Activated naive CD8-positive, alpha-beta T cell treated with anti-CD3 and anti-CD28 coated beads, Interleukin-2, amount 50 U/mL, for 16 hours (primary cell): ENCODE measurements around the gene ERBIN.
"Not testable (repeated sequence)": the region's sequence is repeated elsewhere in the genome, so short reads cannot be mapped to it uniquely, and the experiment has no call there.

Source experiments
- DNase-seq: peaks from one replicate; pipeline ENCODE4 v3.0.0-alpha.2; 2020; ENCODE audit warnings: low read depth, low spot score

The ERBIN gene

GRCh38 chr5:65915661-65916060 lies 10.7 kb upstream of the ERBIN start:
- DNase-seq, result not testable (repeated sequence)

GRCh38 chr5:65916066-65916465 lies 10.3 kb upstream of the ERBIN start:
- DNase-seq, result no peak

- DNase-seq, result no peak
Measured at GRCh38 chr5:65916636-65917035, 9.7 kb upstream of the ERBIN start.

- no peak for DNase-seq
Measured at GRCh38 chr5:65919773-65920172, 6.6 kb upstream of the ERBIN start.

- no peak for DNase-seq
Measured at GRCh38 chr5:65923339-65923738, 3.0 kb upstream of the ERBIN start.

- no peak for DNase-seq
Measured at GRCh38 chr5:65924366-65925043, 1.9 kb upstream of the ERBIN start.

- DNase-seq, result peak; percentile 11
Measured at GRCh38 chr5:65925044-65925600, 1.3 kb upstream of the ERBIN start.

- DNase-seq, result peak; percentile 39
Measured at GRCh38 chr5:65925601-65926275, 637 bp upstream of the ERBIN start.

- DNase-seq, result no peak
Measured at GRCh38 chr5:65926893-65927292, 518 bp downstream of the ERBIN start.

- DNase-seq, result no peak
Measured at GRCh38 chr5:65927503-65928321, 1.3 kb downstream of the ERBIN start.

- DNase-seq, result no peak
Measured at GRCh38 chr5:65928322-65928752, 2.0 kb downstream of the ERBIN start.

- DNase-seq, result no peak
Measured at GRCh38 chr5:65928860-65929259, 2.5 kb downstream of the ERBIN start.

- DNase-seq, result no peak
Measured at GRCh38 chr5:65932676-65933075, 6.3 kb downstream of the ERBIN start.

- DNase-seq, result no peak
Measured at GRCh38 chr5:65933295-65933694, 6.9 kb downstream of the ERBIN start.

GRCh38 chr5:65938256-65938655 lies 11.9 kb downstream of the ERBIN start:
- DNase-seq, result no peak

- DNase-seq, result no peak
Measured at GRCh38 chr5:65943771-65944170, 17.4 kb downstream of the ERBIN start.

GRCh38 chr5:65946198-65946745 lies 19.9 kb downstream of the ERBIN start:
- no peak for DNase-seq

- no peak for DNase-seq
Measured at GRCh38 chr5:65948115-65948747, 21.9 kb downstream of the ERBIN start.

- no peak for DNase-seq
Measured at GRCh38 chr5:65951330-65951729, 25.0 kb downstream of the ERBIN start.

GRCh38 chr5:65952259-65952658 lies 25.9 kb downstream of the ERBIN start:
- no peak for DNase-seq

GRCh38 chr5:65954200-65954599 lies 27.8 kb downstream of the ERBIN start:
- no peak for DNase-seq
